IMR-90 (cell line): ENCODE data around the gene ATXN7L2. TPM values are rescaled to one million over a fixed set of nuclear protein-coding genes. Genes with fewer than 3 reads are reported as not detected.
A peak's percentile ranks its signal among the peaks of the same experiment; 100 is the strongest.

Experiments
- ATAC-seq: fragments of 200-7000 bp; cut with Tn5 transposase; 2 replicates; pipeline ENCODE4 v1.9.1; 2020; ENCODE audit warnings: low read depth, mild to moderate bottlenecking, moderate library complexity
- BruUV-seq: library from RNA; stranded (reverse); fragments of 400-500 nt; replicated peaks from 2 replicates; lab custom pipeline; 2021; lab: Mats Ljungman, UMichigan
- CTCF ChIA-PET: fragments of 300-600 bp; formaldehyde crosslinking; extraction: SDS; loops from one replicate; lab custom pipeline; 2021; ENCODE audit warnings: antibody characterized with exemption; lab: Yijun Ruan, JAX
- POLR2A ChIA-PET: fragments of 300-600 bp; sonication (Branson Sonifier 250); formaldehyde crosslinking; loops from one replicate; lab custom pipeline; 2022; ENCODE audit warnings: antibody characterized with exemption; ENCODE audit not compliant: unreplicated experiment; lab: Charles Lee
- DNase-seq: peaks from one replicate; pipeline ENCODE4 v3.0.0; 2013
- H2AFZ ChIP-seq: replicated peaks from 2 replicates; pipeline ENCODE3; 2013; ENCODE audit warnings: low read length, mild to moderate bottlenecking; ENCODE audit not compliant: poor library complexity
- H2AK5ac ChIP-seq: 2 replicates; pipeline ENCODE4 v1.6.1; 2013; ENCODE audit warnings: low read depth, low read length, inconsistent platforms
- H2AK9ac ChIP-seq: replicated peaks from 2 replicates; pipeline ENCODE3; 2013; ENCODE audit warnings: mild to moderate bottlenecking, low read depth, low read length, moderate library complexity; ENCODE audit not compliant: poor library complexity
- H2BK120ac ChIP-seq: 2 replicates; pipeline ENCODE4 v1.6.1; 2013; ENCODE audit warnings: low read depth, low read length, inconsistent platforms
- H2BK15ac ChIP-seq: 3 replicates; pipeline ENCODE4 v1.6.1; 2013; ENCODE audit warnings: low read depth, low read length, inconsistent platforms
- H2BK20ac ChIP-seq: 2 replicates; pipeline ENCODE4 v1.6.1; 2013; ENCODE audit warnings: low read depth, mild to moderate bottlenecking, inconsistent platforms, low read length, moderate library complexity
- H2BK5ac ChIP-seq: 2 replicates; pipeline ENCODE4 v1.6.1; 2013; ENCODE audit warnings: mild to moderate bottlenecking, low read depth, low read length, inconsistent platforms; ENCODE audit not compliant: poor library complexity, severe bottlenecking
- H3K14ac ChIP-seq: replicated peaks from 2 replicates; pipeline ENCODE4 v1.6.1; 2013; ENCODE audit warnings: low read depth, low read length, inconsistent platforms
- H3K18ac ChIP-seq: 2 replicates; pipeline ENCODE4 v1.6.1; 2013; ENCODE audit warnings: low read depth, low read length, control low read depth
- H3K23ac ChIP-seq: 2 replicates; pipeline ENCODE4 v1.6.1; 2013; ENCODE audit warnings: low read depth, low read length, inconsistent platforms
- H3K27ac ChIP-seq: 2 replicates; pipeline ENCODE4 v1.5.1; 2013; ENCODE audit warnings: mild to moderate bottlenecking, control low read depth, low read length; ENCODE audit not compliant: insufficient read depth
- H3K27me3 ChIP-seq: 2 replicates; pipeline ENCODE4 v1.6.1; 2013; ENCODE audit warnings: low read length; ENCODE audit not compliant: control insufficient read depth, insufficient read depth
- H3K36me3 ChIP-seq: 2 replicates; pipeline ENCODE4 v1.6.1; 2013; ENCODE audit warnings: low read length, mixed read lengths; ENCODE audit not compliant: control insufficient read depth, insufficient read depth
- H3K4ac ChIP-seq: 2 replicates; pipeline ENCODE4 v1.6.1; 2013; ENCODE audit warnings: low read depth, low read length, inconsistent platforms
- H3K4me1 ChIP-seq: 2 replicates; pipeline ENCODE4 v1.6.1; 2013; ENCODE audit warnings: low read length, mixed read lengths; ENCODE audit not compliant: control insufficient read depth, insufficient read depth
- H3K4me2 ChIP-seq: 2 replicates; pipeline ENCODE4 v1.6.1; 2013; ENCODE audit warnings: low read depth, mild to moderate bottlenecking, control low read depth, low read length, moderate library complexity
- H3K4me3 ChIP-seq: 2 replicates; pipeline ENCODE4 v1.5.1; 2013; ENCODE audit warnings: low read depth, mild to moderate bottlenecking, control low read depth, low read length, moderate library complexity; ENCODE audit not compliant: insufficient read depth
- H3K56ac ChIP-seq: 2 replicates; pipeline ENCODE4 v1.6.1; 2013; ENCODE audit warnings: low read length, inconsistent platforms; ENCODE audit not compliant: insufficient read depth; ENCODE audit errors: extremely low read depth
- H3K79me1 ChIP-seq, 2 experiments: 2 replicates each; pipeline ENCODE4 v1.6.1; 2013; ENCODE audit warnings: low read length in 2 of 2, inconsistent platforms in 1 of 2, low read depth in 1 of 2
- H3K9ac ChIP-seq: 2 replicates; pipeline ENCODE4 v1.6.1; 2013; ENCODE audit warnings: low read depth, low read length, control low read depth
- H3K9me1 ChIP-seq: 2 replicates; pipeline ENCODE4 v1.6.1; 2013; ENCODE audit warnings: low read length, inconsistent platforms; ENCODE audit not compliant: insufficient read depth
- H3K9me3 ChIP-seq: 2 replicates; pipeline ENCODE4 v1.6.1; 2013; ENCODE audit warnings: low read length; ENCODE audit not compliant: control insufficient read depth, insufficient read depth
- H4K20me1 ChIP-seq: 2 replicates; pipeline ENCODE4 v1.6.1; 2013; ENCODE audit warnings: low read length, inconsistent platforms; ENCODE audit not compliant: insufficient read depth
- H4K5ac ChIP-seq: 2 replicates; pipeline ENCODE4 v1.6.1; 2013; ENCODE audit warnings: mild to moderate bottlenecking, low read depth, low read length, control low read depth
- H4K8ac ChIP-seq, 2 experiments: 2 replicates each; pipeline ENCODE4 v1.6.1; 2013; ENCODE audit warnings: low read depth in 2 of 2, low read length in 2 of 2, control low read depth in 1 of 2, inconsistent platforms in 1 of 2
- H4K91ac ChIP-seq: 2 replicates; pipeline ENCODE4 v1.6.1; 2013; ENCODE audit warnings: low read depth, low read length, inconsistent platforms; ENCODE audit not compliant: insufficient read depth
- BHLHE40 ChIP-seq: fragments of 150-350 bp; IDR thresholded peaks from 2 replicates; pipeline ENCODE4 v1.6.1; 2016; ENCODE audit warnings: mild to moderate bottlenecking, low read depth, low read length
- CEBPB ChIP-seq: IDR thresholded peaks from 2 replicates; pipeline ENCODE4 v1.6.1; 2012; ENCODE audit warnings: low read depth, low read length, improper control_type of control experiment
- CHD1 ChIP-seq: IDR thresholded peaks from 2 replicates; pipeline ENCODE4 v1.6.1; 2012; ENCODE audit warnings: low read depth, low read length, improper control_type of control experiment
- CTCF ChIP-seq: conservative IDR thresholded peaks from 2 replicates; pipeline ENCODE4 v1.5.1; 2012; ENCODE audit warnings: mild to moderate bottlenecking, low read depth, low read length, improper control_type of control experiment
- FOS ChIP-seq: fragments of 150-350 bp; IDR thresholded peaks from 2 replicates; pipeline ENCODE4 v1.6.1; 2016; ENCODE audit warnings: low read depth, low read length
- MAFK ChIP-seq: IDR thresholded peaks from 2 replicates; pipeline ENCODE4 v1.6.1; 2012; ENCODE audit warnings: low read depth, low read length, improper control_type of control experiment
- MAZ ChIP-seq: IDR thresholded peaks from 2 replicates; pipeline ENCODE4 v1.6.1; 2012; ENCODE audit warnings: low read depth, mild to moderate bottlenecking, low read length, improper control_type of control experiment, moderate library complexity, borderline replicate concordance
- MXI1 ChIP-seq: IDR thresholded peaks from 2 replicates; pipeline ENCODE4 v1.6.1; 2012; ENCODE audit warnings: low read depth, mild to moderate bottlenecking, low read length, moderate library complexity, borderline replicate concordance
- NFE2L2 ChIP-seq: fragments of 150-350 bp; IDR thresholded peaks from 2 replicates; pipeline ENCODE4 v1.6.1; 2016; ENCODE audit warnings: low read depth, mild to moderate bottlenecking, low read length
- POLR2A ChIP-seq: IDR thresholded peaks from 2 replicates; pipeline ENCODE4 v1.6.1; 2012; ENCODE audit warnings: mild to moderate bottlenecking, low read depth, low read length
- RAD21 ChIP-seq: IDR thresholded peaks from 2 replicates; pipeline ENCODE4 v1.6.1; 2012; ENCODE audit warnings: low read length, improper control_type of control experiment
- RCOR1 ChIP-seq: IDR thresholded peaks from 2 replicates; pipeline ENCODE4 v1.6.1; 2012; ENCODE audit warnings: mild to moderate bottlenecking, low read length, improper control_type of control experiment; ENCODE audit not compliant: insufficient replicate concordance
- RFX5 ChIP-seq: IDR thresholded peaks from 2 replicates; pipeline ENCODE4 v1.8.0; 2012; ENCODE audit warnings: low read depth, mild to moderate bottlenecking, low read length, moderate library complexity
- SMC3 ChIP-seq: fragments of 150-350 bp; IDR thresholded peaks from 2 replicates; pipeline ENCODE4 v1.6.1; 2016; ENCODE audit warnings: low read depth, mild to moderate bottlenecking, antibody characterized with exemption, low read length, moderate library complexity
- USF2 ChIP-seq: fragments of 150-350 bp; IDR thresholded peaks from 2 replicates; pipeline ENCODE4 v1.6.1; 2017; ENCODE audit warnings: mild to moderate bottlenecking, antibody characterized with exemption, low read length, low read depth
- WGBS, 2 experiments: methylation state at CpG; one replicate each; pipeline versions ENCODE4 v1.1.5 to v1.1.7; 2013; ENCODE audit warnings: missing lambda C conversion rate in 2 of 2; ENCODE audit not compliant: insufficient read length in 1 of 2; ENCODE audit errors: extremely low coverage in 2 of 2; 5-methylcytosine and 5-hydroxymethylcytosine counted together
- dilution Hi-C: fragments of 300-500 bp; cut with HindIII; formaldehyde crosslinking; loops from one replicate; pipeline ENCODE4 v1.14.3; 2018; ENCODE audit warnings: low sequenced_read_pairs; ENCODE audit not compliant: unreplicated experiment
- in situ Hi-C: fragments of 300-500 bp; cut with MboI; formaldehyde crosslinking; loops from 3 replicates; pipeline ENCODE4 v1.14.3; 2019; ENCODE audit warnings: low sequenced_read_pairs, inconsistent platforms, mixed read lengths
- intact Hi-C: fragments of 100-400 bp; cut with micrococcal nuclease; formaldehyde crosslinking; loops from 2 replicates; pipeline ENCODE4 v1.10.0; 2022
- polyA plus RNA-seq, 3 experiments: library from polyadenylated mRNA; depleted of rRNA; stranded (reverse); fragments of >200 nt; gene quantifications; 2 replicates each; pipeline ENCODE4 v1.2.3, GENCODE V29; 2012; ENCODE audit warnings: low replicate concordance in 1 of 3
- total RNA-seq: library from RNA; depleted of rRNA; stranded (reverse); fragments of >200 nt; gene quantifications from 2 replicates; pipeline ENCODE4 v1.2.3, GENCODE V29; 2012
- TF ChIP-seq, protein P1 (sequence below): fragments of 150-350 bp; IDR thresholded peaks from 2 replicates; pipeline ENCODE4 v1.6.1; 2016; ENCODE audit warnings: low read depth, mild to moderate bottlenecking, low read length, moderate library complexity, borderline replicate concordance

Gene ATXN7L2
- total and polyA plus RNA-seq, 2 of the 4 experiments (the other 2 are of a cell fraction): 1.3 to 4.8 TPM

- H3K18ac ChIP-seq: no peak overlapping the region
- intact Hi-C loops: no loop called here
- H3K27me3 ChIP-seq: peaks cover 9% of the 10 kb centered on the region
- peaks cover 2% of the 10 kb centered on the region; the same call in 1 of the 2 replicates for H3K36me3 ChIP-seq
- no peak overlapping the region for H2BK20ac ChIP-seq
- peaks cover 5% of the 10 kb centered on the region for H3K4me1 ChIP-seq
- in situ Hi-C loops: no loop called here
- dilution Hi-C loops: no loop called here
- ATAC-seq: no peak
- H3K23ac ChIP-seq: no peak overlapping the region
- H2AFZ ChIP-seq: peak overlapping the region; percentile 59
- no peaks in the 10 kb centered on the region for H3K79me1 ChIP-seq
- 100% methylated on average over 2 of the region's 7 CpGs; no CpG with 5 or more reads in 1 of the 2 experiments for WGBS, 2 experiments
- H3K4me3 ChIP-seq: peak overlapping the region; percentile 81; the same call in 1 of the 2 replicates
- H4K20me1 ChIP-seq: no peaks in the 10 kb centered on the region; the same call in 1 of the 2 replicates
- ChIA-PET CTCF (interaction anchor here (4.0 kb wide), 1 partner anchor 23 kb away, joined by 13 read pairs; no protein-coding TSS in a partner anchor), POLR2A (no interaction called here)
- peak overlapping the region; percentile 80 for H3K4me2 ChIP-seq
- peaks cover 5% of the 10 kb centered on the region; the same call in 1 of the 2 replicates for H3K9me1 ChIP-seq
- H4K8ac ChIP-seq: no peak overlapping the region
- no peak overlapping the region for H2BK5ac ChIP-seq
- no peak overlapping the region for H4K91ac ChIP-seq
- no TSS peak for BruUV-seq
- H3K14ac ChIP-seq: no peak overlapping the region
- no peak overlapping the region for H2BK120ac ChIP-seq
- H3K9ac ChIP-seq: no peak overlapping the region
- H3K27ac ChIP-seq: no peak overlapping the region
- no peaks in the 10 kb centered on the region for H3K9me3 ChIP-seq
- no peak overlapping the region for H4K5ac ChIP-seq
- no peak for DNase-seq
- H3K56ac ChIP-seq: no peak overlapping the region
- no peak overlapping the region for H3K4ac ChIP-seq
- H2BK15ac ChIP-seq: no peak overlapping the region
- no peak for TF ChIP-seq RFX5
- no peak for TF ChIP-seq USF2
- TF ChIP-seq, protein P1, sequence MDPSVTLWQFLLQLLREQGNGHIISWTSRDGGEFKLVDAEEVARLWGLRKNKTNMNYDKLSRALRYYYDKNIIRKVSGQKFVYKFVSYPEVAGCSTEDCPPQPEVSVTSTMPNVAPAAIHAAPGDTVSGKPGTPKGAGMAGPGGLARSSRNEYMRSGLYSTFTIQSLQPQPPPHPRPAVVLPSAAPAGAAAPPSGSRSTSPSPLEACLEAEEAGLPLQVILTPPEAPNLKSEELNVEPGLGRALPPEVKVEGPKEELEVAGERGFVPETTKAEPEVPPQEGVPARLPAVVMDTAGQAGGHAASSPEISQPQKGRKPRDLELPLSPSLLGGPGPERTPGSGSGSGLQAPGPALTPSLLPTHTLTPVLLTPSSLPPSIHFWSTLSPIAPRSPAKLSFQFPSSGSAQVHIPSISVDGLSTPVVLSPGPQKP: no peak
- TF ChIP-seq MAZ: no peak
- no peak for TF ChIP-seq NFE2L2
- no peak for TF ChIP-seq CTCF
- TF ChIP-seq CEBPB: no peak
- no peak for TF ChIP-seq POLR2A
- TF ChIP-seq FOS: no peak
- TF ChIP-seq RCOR1: no peak
- no peak for TF ChIP-seq MXI1
- TF ChIP-seq MAFK: no peak
- no peak for TF ChIP-seq BHLHE40
- TF ChIP-seq RAD21: no peak
- no peak for TF ChIP-seq SMC3
- TF ChIP-seq CHD1: no peak
- no peak overlapping the region for H2AK5ac ChIP-seq
- H2AK9ac ChIP-seq: peak overlapping the region; percentile 84
Observed at GRCh38 chr1:109508873-109509175, 25.1 kb downstream of the ATXN7L2 start.
